ENCODE data around the gene SNX19.
"Not testable (repeated sequence)": the region's sequence is repeated elsewhere in the genome, so short reads cannot be mapped to it uniquely, and the experiment has no call there.

The SNX19 gene, protein sequence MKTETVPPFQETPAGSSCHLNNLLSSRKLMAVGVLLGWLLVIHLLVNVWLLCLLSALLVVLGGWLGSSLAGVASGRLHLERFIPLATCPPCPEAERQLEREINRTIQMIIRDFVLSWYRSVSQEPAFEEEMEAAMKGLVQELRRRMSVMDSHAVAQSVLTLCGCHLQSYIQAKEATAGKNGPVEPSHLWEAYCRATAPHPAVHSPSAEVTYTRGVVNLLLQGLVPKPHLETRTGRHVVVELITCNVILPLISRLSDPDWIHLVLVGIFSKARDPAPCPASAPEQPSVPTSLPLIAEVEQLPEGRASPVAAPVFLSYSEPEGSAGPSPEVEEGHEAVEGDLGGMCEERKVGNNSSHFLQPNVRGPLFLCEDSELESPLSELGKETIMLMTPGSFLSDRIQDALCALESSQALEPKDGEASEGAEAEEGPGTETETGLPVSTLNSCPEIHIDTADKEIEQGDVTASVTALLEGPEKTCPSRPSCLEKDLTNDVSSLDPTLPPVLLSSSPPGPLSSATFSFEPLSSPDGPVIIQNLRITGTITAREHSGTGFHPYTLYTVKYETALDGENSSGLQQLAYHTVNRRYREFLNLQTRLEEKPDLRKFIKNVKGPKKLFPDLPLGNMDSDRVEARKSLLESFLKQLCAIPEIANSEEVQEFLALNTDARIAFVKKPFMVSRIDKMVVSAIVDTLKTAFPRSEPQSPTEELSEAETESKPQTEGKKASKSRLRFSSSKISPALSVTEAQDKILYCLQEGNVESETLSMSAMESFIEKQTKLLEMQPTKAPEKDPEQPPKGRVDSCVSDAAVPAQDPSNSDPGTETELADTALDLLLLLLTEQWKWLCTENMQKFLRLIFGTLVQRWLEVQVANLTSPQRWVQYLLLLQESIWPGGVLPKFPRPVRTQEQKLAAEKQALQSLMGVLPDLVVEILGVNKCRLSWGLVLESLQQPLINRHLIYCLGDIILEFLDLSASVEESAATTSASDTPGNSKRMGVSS

DNA sequence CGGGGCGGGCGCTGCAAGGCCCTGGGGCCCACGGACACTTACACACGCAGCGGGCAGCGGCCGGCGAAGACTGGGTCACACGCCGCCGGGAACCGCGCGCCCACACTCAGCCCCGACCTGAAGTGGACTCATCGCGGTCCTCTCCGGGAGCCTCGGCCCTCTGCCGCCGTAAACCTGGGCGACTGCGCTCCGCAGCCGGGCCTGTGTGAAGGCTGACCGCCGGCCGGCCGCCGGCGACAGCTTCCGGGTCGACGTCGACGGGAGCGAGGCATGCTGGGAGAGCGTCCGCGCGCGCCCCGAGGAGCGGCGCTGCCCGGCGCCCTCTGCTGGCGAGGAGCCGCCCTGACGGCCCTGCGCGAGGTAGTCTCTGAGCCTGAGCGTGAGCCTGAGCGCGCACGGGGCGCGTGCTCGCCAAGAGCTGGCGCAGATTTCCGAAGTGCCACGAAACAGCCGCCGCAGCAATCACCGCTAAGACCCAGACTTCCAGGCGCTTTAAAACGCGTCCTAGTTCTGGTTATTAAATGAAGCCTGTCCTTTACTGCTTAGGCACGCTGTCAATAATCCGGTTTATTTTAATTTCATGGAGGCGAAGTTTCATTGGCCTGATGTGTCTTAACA lies at the start of gene SNX19:
Gene SNX19, minus strand, starts transcription at position 242 of the 618 bp plus-strand sequence. CDS start 540 bp downstream, outside the sequence.
- peak; percentile 89 for DNase-seq (ENCODE audit: low spot score)

DNA sequence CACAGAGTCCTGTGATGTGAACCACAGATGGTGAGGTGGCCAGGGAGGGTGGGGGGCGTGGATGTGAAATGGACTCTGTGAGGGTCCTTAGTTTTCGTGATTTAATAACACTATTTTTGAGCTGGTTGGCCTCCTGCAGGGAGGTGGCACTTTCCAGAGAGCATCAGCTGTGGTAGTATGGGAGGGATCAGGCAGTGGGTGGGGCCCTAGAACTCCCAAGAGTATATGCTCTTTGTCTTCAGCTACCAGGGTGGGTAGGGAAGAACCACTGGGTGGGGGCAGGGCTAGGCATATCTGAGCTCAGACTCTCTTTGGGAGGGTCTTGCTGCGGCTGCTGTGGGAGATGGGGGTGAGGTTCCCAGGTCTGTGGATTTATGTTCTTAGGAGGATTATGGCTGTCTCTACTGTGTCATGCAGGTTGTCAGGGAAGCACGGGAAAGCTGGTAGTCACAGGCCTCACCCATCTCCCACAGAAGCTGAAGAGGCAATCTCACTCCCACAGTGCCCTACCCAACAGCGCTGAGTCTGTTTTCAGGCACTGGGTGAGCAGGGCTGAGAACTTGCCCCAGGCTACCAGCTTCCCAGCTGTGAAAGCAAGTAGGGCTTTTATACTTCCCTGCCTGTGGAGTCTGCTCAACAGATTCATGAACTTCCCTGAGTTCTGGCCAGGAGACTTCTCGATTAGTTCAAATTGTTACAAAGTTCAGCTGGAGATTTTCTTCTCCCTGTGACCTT lies 47.9 kb upstream of the SNX19 start:
- DNase-seq (ENCODE audit: low spot score): no peak

DNA sequence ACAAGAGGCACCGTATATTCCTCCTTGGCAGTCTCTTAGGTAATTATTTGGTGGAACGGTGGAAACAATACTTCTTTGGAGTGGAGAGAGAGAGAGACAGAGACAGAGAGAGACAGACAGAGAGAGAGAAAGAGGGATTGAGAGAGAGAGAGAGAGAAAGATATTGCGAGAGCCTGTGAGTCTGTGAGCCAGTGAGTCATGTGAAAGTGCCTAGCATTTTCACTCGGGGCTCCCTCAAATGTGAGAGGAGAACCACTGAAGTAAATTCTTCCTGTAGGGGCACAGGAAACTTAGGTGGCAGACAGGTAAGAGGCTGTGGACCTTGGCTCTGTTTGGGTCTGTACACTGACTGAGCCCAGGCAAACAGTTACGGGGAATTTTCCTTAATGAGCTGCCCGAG lies 31.6 kb upstream of the SNX19 start:
- no peak for DNase-seq (ENCODE audit: low spot score)

DNA sequence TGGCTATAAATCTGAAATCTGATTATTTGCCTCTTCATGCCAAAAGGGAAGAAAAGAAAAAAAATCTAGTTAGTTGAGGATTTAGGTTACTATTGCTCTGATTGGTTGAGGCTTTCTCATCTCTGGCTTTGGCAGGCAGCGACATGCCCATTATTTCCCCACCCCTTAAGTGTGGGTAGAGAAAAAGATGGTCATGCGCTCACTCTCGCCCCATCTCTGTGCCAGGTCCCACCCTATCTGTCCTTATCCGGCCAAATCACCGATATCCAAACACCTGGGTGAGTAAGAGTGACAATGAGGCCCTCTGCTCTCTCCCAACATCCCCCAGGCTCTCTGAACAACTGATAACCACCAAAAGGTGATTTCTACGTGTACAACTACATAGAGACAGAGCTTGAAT lies 31.2 kb upstream of the SNX19 start:
- DNase-seq (ENCODE audit: low spot score): no peak

DNA sequence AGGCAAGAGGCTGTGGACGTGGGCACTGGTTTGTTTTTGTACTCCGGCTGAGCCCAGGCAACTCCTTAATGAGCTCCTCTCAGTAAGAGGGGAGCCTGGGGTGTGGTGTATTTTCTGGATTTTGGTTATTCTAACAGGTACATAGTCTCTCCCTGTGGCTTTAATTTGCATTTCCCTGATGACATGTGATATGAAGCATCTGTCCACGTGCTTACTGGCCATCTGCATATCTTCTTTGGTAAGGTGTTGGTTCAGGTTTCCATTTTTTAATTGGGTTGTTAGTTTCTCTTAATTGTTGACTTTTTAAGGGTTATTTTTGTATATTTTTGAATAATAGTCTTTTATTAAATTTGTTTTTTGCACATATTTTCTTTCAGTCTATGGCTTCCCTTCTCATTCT lies 30.8 kb upstream of the SNX19 start:
- DNase-seq (ENCODE audit: low spot score): no peak

DNA sequence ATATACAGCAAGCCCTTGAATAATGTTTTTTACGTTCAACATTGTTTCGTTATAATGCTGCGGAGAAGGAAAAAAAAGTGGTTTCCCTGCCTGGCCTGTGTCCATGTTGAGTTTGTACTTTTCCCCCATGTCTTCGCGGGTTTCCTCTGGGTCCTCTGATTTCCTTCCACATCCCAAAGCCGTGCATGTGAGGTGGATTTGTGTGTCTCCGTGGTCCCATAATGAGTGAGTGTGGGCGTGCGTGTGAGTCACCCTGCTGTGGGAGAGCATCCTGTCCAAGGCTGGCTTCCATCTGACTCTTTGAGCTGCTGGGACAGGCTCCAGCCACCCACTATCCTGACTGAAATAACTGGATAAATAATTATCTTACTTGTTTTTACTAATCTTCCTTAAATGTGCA lies 29.6 kb upstream of the SNX19 start:
- peak; percentile 47 for DNase-seq (ENCODE audit: low spot score)

DNA sequence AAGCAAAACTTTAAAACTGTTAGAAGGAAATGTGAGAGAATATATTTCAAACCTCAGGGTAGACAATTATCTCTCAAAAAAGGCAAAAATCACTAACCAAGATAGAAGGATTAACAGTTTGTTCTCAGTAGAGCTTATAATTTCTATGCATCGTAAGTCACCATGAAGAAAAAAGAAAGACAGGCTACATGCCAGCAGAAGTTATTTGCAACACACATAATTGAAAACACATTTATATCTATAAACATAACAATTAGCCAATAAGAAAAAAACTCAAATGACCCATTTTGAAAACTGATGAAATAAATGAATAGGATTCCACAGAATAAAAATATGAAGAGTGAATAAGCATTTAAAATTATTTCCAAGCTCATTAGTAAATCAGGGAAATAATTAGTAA lies 24.4 kb upstream of the SNX19 start:
- DNase-seq (ENCODE audit: low spot score): no peak

DNA sequence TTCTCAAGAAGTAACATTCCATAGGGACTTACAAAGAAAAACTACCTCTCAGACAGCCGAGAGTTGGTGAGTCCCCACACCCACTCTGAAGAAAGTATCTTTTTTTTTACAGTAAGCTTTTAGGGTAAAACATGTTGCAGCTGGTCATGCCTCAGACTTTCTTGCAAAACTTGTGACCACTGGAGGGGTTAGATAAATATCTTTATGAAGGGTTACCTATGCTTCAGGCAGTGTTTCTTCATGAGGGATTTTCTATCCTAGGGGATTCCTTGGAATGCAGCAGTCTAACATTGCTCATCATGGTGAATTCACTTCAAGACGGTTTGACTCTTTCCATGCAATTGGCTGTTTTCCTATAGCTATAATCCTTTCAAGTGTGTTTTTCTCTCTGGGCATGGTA lies 20.8 kb upstream of the SNX19 start:
- DNase-seq (ENCODE audit: low spot score): no peak

DNA sequence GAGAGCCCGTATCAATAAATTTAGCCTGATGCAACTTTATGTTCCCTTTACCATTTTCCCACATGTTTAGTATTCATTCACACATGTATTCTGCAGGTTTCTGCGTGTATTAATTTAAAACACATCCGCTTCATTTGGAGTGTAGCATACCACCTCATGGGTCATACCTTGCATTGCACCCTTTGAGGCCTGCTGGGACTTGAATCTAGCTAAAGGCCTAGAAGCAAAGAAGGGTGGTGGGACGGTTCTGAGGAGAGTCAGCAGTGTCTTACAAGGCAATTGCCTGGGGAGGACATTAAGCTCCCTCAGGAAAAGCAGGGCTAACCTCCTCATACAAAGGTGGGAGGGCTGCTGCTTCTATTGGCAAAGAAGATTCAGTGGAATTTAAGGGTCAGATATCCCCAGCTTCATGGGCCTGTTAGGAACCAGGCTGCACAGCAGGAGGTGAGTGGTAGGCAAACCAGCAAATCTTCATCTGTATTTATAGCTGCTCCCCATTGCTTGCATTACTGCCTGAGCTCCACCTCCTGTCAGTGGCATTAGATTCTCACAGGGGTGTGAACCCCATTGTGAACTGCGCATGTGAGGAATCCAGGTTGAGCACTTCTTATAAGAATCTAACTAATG lies 15.9 kb upstream of the SNX19 start:
- DNase-seq (ENCODE audit: low spot score): no peak

DNA sequence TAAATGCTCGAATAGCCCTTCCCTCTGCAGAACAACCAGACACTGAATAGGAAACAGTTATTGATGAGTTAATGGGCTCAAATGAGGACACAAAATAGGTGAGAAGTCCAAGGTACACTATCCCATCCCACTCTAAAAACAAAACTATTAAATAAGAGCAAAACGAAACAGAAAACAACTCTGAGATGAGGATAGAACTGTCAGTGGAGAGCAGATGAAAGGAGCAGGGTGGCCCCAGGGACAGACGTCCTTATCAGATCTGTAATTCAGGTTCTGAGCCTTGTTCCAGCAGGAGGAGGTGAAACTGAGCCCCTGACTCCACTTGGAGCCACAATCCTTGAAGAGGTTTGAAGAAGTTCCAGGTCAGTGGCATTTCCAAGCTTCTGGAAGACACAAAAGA lies 8.5 kb upstream of the SNX19 start:
- DNase-seq (ENCODE audit: low spot score): no peak

DNA sequence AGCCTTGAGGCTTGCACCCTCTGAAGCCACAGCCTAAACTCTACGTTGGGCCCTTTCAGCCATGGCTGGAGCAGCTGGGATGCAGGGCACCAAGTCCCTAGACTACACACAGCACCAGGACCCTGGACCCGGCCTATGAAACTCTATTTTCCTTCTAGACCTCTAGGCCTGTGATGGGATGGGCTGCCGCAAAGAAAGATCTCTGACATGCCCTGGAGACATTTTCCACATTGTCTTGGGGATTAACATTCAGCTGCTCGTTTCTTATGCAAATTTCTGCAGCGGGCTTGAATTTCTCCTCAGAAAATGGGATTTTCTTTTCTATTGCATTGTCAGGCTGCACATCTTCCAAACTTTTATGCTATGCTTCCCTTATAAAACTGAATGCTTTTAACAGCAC lies 4.3 kb upstream of the SNX19 start:
- DNase-seq (ENCODE audit: low spot score): not testable (repeated sequence)

DNA sequence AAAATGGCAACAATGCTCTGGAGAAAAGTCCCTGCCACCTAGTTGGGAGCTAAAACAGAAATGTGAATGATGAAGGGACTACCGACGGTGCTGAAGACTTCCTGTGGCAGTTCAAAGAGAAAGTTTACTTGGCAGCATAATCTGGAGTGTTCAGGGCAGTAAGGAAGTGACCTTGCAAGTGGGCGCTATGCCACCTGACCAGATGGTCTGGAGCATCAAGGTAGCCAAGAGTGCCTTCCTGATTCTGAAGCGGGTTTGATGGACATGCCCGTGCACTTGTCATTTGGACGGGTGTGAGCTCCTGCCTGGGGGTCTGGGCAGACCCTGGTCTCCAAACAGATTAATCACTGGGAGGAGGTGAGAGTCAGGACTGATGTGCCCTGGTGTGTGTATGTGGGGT lies 1.8 kb upstream of the SNX19 start:
- DNase-seq (ENCODE audit: low spot score): no peak

DNA sequence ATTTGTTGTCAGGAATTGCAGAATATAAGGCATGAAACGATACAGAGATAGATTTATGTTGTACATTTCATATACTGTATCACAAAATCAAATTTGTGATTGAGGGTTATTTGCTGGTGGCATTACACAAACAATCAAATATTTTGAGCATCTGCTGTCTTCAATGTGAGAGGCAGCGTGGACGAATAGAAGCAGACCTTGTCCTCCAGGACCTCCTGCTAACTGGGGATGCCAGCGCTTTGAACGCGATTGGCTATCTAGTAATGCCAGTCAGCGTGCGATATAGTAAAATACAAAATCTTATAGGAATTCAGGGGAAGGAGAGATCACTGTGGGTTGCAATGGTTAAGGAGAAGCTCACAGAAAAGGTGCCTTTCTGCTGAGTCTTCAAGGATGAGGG lies 631 bp upstream of the SNX19 start:
- DNase-seq (ENCODE audit: low spot score): no peak

DNA sequence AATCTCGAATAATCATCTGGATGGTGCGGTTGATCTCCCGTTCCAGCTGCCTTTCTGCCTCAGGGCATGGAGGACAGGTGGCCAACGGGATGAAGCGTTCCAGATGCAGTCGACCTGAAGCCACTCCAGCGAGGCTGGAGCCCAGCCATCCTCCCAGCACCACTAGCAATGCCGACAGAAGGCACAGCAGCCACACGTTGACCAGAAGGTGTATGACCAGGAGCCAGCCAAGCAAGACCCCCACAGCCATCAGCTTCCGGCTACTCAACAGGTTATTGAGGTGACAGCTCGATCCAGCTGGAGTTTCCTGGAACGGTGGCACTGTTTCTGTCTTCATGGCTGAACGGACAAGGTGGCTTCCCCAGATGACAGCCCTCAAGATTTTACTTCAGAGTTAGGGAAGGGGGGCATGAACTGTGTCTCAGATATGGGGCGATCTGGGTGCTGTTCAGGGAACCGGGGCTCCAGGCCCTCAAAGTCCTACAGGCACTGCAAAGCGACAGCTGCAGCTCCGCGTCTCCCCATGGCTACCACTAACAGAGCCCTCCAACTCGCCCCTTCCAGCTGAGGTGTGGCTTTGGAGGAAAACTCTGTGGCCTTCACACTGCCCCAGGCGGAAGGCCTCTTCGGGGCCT lies 559 bp downstream of the SNX19 start:
- no peak for DNase-seq (ENCODE audit: low spot score)

DNA sequence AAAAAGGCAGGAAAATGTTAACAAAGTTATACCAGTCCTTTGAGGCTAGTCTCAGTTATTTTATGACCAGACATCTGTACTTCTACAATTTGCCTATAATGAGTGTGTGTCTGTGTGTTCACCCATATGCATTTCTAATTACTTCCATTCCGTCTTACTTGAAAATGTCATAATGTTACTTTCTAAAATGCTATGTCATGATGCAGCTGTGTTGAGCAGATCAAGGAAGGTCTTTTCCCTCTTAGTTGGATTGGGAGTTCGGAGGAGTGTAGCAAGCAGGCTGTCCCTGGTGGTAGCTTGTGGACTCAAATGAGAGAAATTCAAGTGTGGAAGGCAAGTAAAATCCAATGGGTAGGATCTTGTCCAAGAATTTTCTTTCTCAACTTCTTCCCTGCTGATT lies 3.0 kb downstream of the SNX19 start:
- DNase-seq (ENCODE audit: low spot score): no peak

DNA sequence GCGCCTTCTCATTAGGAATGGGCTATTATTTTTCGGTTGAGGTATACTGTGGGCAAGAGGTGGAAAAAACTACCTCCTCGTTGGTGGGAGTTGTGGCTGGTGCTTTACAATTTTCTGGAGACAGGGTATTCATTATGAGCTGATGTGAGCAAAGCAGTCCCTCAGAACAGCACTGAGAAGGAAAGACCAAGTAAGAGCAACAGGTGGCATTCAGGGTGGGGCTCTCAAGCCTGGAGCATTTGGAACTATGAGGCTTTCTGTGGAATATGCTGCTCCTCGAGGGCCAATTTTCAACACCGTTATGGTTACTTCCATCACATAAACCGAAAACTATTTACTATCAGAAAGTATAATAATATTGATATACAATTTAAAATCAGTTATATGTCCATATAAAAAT lies 3.7 kb downstream of the SNX19 start:
- DNase-seq (ENCODE audit: low spot score): no peak

DNA sequence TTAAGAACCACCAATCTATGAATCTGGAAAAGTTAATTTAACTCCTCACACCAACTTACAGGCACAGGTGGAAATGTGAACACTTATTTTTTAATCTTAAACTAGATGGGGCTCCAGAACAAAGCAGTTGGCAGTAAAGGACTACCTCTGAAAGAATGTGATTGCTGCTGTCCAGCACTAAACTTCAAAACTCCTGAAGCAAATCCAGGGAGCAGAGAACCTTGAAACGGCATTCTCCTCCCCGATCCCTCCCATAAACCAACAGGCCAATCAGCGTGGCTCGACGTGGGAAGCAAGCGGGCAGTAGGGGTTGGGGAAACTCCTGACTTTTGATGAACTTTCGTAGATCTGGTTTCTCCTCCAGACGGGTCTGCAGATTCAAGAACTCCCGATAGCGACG lies 5.0 kb downstream of the SNX19 start:
- no peak for DNase-seq (ENCODE audit: low spot score)

DNA sequence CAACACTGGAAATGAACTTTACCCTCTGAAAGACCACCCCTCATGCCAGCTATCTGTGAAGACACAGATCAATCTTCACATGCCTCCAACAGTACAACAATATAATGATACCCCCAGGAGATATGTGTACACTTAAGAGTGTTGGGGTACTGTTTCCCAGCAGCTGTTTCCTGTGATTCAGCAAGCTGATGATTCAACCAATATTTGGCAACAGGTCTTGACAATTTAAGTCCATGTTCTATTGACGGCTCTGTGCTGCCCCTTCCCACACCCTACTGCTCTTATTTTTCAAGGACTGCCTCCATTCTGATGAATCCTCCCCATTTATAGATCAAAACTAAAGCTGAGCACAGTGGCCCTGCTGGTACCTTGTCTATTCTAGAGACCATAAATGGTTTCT lies 6.6 kb downstream of the SNX19 start:
- DNase-seq (ENCODE audit: low spot score): no peak

DNA sequence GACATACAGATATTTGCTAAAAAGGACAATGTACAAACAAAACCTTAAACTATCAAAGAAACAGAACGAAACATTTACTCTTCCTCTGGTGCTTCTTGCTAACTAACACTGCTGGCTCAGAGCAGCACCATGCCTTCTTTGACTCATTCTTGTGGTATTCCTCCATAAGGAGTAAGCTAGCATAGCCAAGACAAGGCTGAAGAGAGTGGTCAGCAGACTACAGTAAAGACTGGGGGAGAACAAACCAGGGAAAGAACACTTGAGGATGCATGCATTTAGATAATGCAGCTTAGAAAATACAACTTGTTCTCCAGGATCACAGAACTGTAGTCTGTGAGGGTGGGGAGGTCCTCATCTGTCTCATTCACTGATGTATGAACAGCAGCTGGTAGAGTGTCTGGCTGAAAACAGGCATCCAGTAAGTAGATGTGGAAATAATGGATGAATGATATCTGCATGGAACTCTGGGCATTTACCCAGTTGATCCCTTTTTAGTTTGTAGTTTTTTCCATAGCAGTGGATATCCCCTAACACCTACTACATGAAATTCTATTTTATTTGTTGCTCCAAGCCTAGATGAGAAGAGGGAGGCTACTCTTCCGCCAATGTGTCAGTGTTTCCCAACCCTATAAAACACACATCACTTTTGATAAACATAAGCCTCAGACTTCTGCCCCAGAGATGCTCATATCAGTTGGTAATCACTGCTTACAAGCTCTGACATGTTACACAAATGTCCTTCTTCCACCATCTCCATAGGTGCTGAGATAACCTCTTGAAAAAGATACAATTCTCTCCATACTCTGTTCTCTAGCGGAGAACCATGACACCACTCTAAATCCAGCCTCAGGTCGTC lies 7.3 kb downstream of the SNX19 start:
- DNase-seq (ENCODE audit: low spot score): peak; percentile 79

DNA sequence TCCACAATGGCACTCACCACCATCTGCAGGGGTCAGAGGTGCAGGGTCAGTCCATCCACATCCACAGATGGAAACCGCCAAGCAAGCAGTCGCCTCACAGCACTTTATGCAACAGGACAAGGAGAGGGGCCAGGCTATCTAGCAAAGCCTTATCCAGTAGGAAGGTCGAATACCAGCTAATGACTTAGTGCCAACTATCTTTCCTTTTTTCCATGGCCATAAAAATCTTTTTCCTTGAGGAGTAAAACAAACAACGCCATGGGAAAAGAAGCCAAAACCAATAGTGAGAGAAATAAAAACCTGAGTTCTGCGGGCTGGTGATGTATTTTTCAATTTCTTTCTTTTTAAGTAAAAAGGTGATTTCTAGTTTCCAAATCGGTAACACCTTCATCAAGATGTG lies 8.2 kb downstream of the SNX19 start:
- DNase-seq (ENCODE audit: low spot score): no peak

All from hepatic stellate cell (primary cell).